ENCODE measurements around the gene WWOX.

Gene WWOX

GRCh38 chr16:78516006-78516736, 416.7 kb downstream of the WWOX start:
- DNase-seq = no peak
- TF ChIP-seq GATA1 (IDR thresholded peaks at IDR 0.05; ENCODE audit: low read depth, low read length) = no peak
- TF ChIP-seq POLR2A (IDR thresholded peaks at IDR 0.05; ENCODE audit: low read length) = no peak

- TF ChIP-seq GATA1 (IDR thresholded peaks at IDR 0.05; ENCODE audit: low read depth, low read length) (no peak), POLR2A (IDR thresholded peaks at IDR 0.05; ENCODE audit: low read length) (no peak)
- no peak for DNase-seq
Measured at GRCh38 chr16:78519896-78520295, 420.4 kb downstream of the WWOX start.

GRCh38 chr16:78520470-78520869, 421.0 kb downstream of the WWOX start:
- TF ChIP-seq POLR2A (IDR thresholded peaks at IDR 0.05; ENCODE audit: low read length) (no peak), GATA1 (IDR thresholded peaks at IDR 0.05; ENCODE audit: low read depth, low read length) (no peak)

GRCh38 chr16:78522327-78522726, 422.9 kb downstream of the WWOX start:
- no peak for DNase-seq
- TF ChIP-seq POLR2A (IDR thresholded peaks at IDR 0.05; ENCODE audit: low read length) = no peak
- no peak for TF ChIP-seq GATA1 (IDR thresholded peaks at IDR 0.05; ENCODE audit: low read depth, low read length)

More at GRCh38 chr16:78520470-78520869, 421.0 kb downstream of the WWOX start:
- DNase-seq = no peak

- DNase-seq = no peak
- no peak for TF ChIP-seq POLR2A (IDR thresholded peaks at IDR 0.05; ENCODE audit: low read length)
- TF ChIP-seq GATA1 (IDR thresholded peaks at IDR 0.05; ENCODE audit: low read depth, low read length) = no peak
Measured at GRCh38 chr16:78523212-78523985, 423.9 kb downstream of the WWOX start.

- TF ChIP-seq GATA1 (IDR thresholded peaks at IDR 0.05; ENCODE audit: low read depth, low read length) (no peak), POLR2A (IDR thresholded peaks at IDR 0.05; ENCODE audit: low read length) (no peak)
- DNase-seq = no peak
Measured at GRCh38 chr16:78524066-78524595, 424.7 kb downstream of the WWOX start.

GRCh38 chr16:78528265-78528664, 428.8 kb downstream of the WWOX start:
- DNase-seq = no peak
- TF ChIP-seq POLR2A (IDR thresholded peaks at IDR 0.05; ENCODE audit: low read length) = no peak
- TF ChIP-seq GATA1 (IDR thresholded peaks at IDR 0.05; ENCODE audit: low read depth, low read length) = no peak

GRCh38 chr16:78529881-78530280, 430.4 kb downstream of the WWOX start:
- TF ChIP-seq GATA1 (IDR thresholded peaks at IDR 0.05; ENCODE audit: low read depth, low read length) = no peak
- no peak for TF ChIP-seq POLR2A (IDR thresholded peaks at IDR 0.05; ENCODE audit: low read length)
- DNase-seq = no peak

- no peak for DNase-seq
- TF ChIP-seq GATA1 (IDR thresholded peaks at IDR 0.05; ENCODE audit: low read depth, low read length) (no peak), POLR2A (IDR thresholded peaks at IDR 0.05; ENCODE audit: low read length) (no peak)
Measured at GRCh38 chr16:78530283-78530682, 430.8 kb downstream of the WWOX start.

GRCh38 chr16:78535098-78535497, 435.6 kb downstream of the WWOX start:
- no peak for TF ChIP-seq POLR2A (IDR thresholded peaks at IDR 0.05; ENCODE audit: low read length)
- DNase-seq = no peak

GRCh38 chr16:78537511-78537910, 438.1 kb downstream of the WWOX start:
- no peak for TF ChIP-seq GATA1 (IDR thresholded peaks at IDR 0.05; ENCODE audit: low read depth, low read length)
- no peak for TF ChIP-seq POLR2A (IDR thresholded peaks at IDR 0.05; ENCODE audit: low read length)
- DNase-seq = no peak

GRCh38 chr16:78538292-78538691, 438.8 kb downstream of the WWOX start:
- TF ChIP-seq POLR2A (IDR thresholded peaks at IDR 0.05; ENCODE audit: low read length) = no peak
- TF ChIP-seq GATA1 (IDR thresholded peaks at IDR 0.05; ENCODE audit: low read depth, low read length) = no peak
- DNase-seq = no peak

- no peak for TF ChIP-seq GATA1 (IDR thresholded peaks at IDR 0.05; ENCODE audit: low read depth, low read length)
- TF ChIP-seq POLR2A (IDR thresholded peaks at IDR 0.05; ENCODE audit: low read length) = no peak
- DNase-seq = no peak
Measured at GRCh38 chr16:78538919-78539318, 439.5 kb downstream of the WWOX start.

- DNase-seq = no peak
- TF ChIP-seq POLR2A (IDR thresholded peaks at IDR 0.05; ENCODE audit: low read length) (no peak), GATA1 (IDR thresholded peaks at IDR 0.05; ENCODE audit: low read depth, low read length) (no peak)
Measured at GRCh38 chr16:78542419-78542818, 443.0 kb downstream of the WWOX start.
